Regular cardiac myocyte (primary cell): ENCODE measurements around the gene UTP25. TPM values are rescaled to one million over a fixed set of nuclear protein-coding genes. Genes with fewer than 3 reads are reported as not detected.

Experiments used
- total RNA-seq: library from RNA; depleted of rRNA; stranded (reverse); fragments of >200 nt; gene quantifications from 2 replicates; pipeline ENCODE4 v1.2.3, GENCODE V29; 2014

UTP25 gene
- 10.9 and 13.2 TPM in 2 replicates for total RNA-seq

GRCh38 chr1:209827384-209828262 is at the start of gene UTP25:
Gene UTP25 (plus strand): TSS chr1:209827972. CDS start chr1:209828064, 92 bp downstream.

GRCh38 chr1:209784265-209785169 is 43.3 kb upstream of the UTP25 start, which contains the start of gene C1orf74:
Gene C1orf74 (minus strand): TSS chr1:209784559. CDS start chr1:209783634, 925 bp downstream.

GRCh38 chr1:209805875-209806760 is 21.7 kb upstream of the UTP25 start, which contains the start of gene IRF6:
Gene IRF6 (minus strand): TSS chr1:209806142. CDS start chr1:209801413, 4,729 bp downstream.

Other genes with a start within 250 kb of the UTP25 start
- 0.77 and 0.85 TPM in 2 replicates for gene CAMK1G, start 244.3 kb upstream of the UTP25 start, total RNA-seq
- gene LAMB3, start 175.5 kb upstream of the UTP25 start, total RNA-seq: 3.5 and 11.3 TPM in 2 replicates
- gene G0S2, start 152.6 kb upstream of the UTP25 start, total RNA-seq: 10.4 and 34.1 TPM in 2 replicates
- 0.77 and 6.8 TPM in 2 replicates for gene HSD11B1, start 123.1 kb upstream of the UTP25 start, total RNA-seq
- gene TRAF3IP3, start 71.9 kb upstream of the UTP25 start, total RNA-seq: not detected in 2 replicates
- gene C1orf74, start 43.4 kb upstream of the UTP25 start, total RNA-seq: 3.7 and 4.2 TPM in 2 replicates
- gene IRF6, start 21.8 kb upstream of the UTP25 start, total RNA-seq: 0.19 and 0.85 TPM in 2 replicates
- gene SYT14, start 110.2 kb downstream of the UTP25 start, total RNA-seq: 1.2 and 2.0 TPM in 2 replicates